ENCODE data around the gene PRKCZ.

DNA sequence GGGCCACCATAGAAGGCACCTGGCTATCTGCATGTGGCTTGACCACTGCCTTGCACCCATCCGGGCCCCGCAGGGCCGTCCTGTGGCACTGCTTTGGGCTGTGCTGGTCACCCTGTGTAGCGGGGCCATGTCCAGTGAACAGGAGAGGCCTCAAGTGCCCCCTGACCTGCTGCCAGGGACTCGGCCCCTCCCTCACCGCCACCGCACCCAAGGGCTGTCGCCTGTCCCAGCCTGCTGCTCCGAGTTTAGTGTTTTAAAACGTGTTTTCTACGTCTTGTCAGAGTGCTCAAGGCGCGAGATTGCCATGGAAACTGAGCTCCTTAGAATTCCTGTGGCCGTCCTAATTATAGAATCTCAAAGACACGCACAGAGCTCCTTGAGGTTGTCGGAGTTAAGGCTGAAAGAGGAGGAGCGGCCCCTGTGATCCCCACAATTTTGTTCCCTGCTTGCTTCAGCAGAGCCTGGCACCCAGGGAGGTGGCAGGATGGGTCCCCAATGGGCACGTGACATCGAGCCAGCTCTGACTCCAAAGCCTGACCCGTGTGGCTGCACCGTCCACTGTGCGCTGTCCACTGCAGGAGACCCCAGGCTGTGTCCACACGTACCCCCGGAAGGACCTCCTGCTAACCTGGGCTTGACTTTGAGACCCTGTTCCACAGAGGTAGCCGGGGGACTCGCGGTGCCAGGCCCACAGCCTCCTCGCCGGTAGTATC lies 78.1 kb downstream of the PRKCZ start:
- TF ChIP-seq, protein P1, sequence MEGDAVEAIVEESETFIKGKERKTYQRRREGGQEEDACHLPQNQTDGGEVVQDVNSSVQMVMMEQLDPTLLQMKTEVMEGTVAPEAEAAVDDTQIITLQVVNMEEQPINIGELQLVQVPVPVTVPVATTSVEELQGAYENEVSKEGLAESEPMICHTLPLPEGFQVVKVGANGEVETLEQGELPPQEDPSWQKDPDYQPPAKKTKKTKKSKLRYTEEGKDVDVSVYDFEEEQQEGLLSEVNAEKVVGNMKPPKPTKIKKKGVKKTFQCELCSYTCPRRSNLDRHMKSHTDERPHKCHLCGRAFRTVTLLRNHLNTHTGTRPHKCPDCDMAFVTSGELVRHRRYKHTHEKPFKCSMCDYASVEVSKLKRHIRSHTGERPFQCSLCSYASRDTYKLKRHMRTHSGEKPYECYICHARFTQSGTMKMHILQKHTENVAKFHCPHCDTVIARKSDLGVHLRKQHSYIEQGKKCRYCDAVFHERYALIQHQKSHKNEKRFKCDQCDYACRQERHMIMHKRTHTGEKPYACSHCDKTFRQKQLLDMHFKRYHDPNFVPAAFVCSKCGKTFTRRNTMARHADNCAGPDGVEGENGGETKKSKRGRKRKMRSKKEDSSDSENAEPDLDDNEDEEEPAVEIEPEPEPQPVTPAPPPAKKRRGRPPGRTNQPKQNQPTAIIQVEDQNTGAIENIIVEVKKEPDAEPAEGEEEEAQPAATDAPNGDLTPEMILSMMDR (IDR thresholded peaks at IDR 0.05; ENCODE audit: low read depth, low read length), result no peak
- TF ChIP-seq POLR2A (IDR thresholded peaks at IDR 0.05; ENCODE audit: extremely low read depth, insufficient read length), result no peak
- TF ChIP-seq, protein P2, sequence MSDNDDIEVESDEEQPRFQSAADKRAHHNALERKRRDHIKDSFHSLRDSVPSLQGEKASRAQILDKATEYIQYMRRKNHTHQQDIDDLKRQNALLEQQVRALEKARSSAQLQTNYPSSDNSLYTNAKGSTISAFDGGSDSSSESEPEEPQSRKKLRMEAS (IDR thresholded peaks at IDR 0.05; ENCODE audit: low read depth, low read length), result no peak

All from NB4 (cell line).